ENCODE measurements around the gene ARL15.

- TF ChIP-seq POLR2A (IDR thresholded peaks at IDR 0.05) (no peak), CTCF (IDR thresholded peaks at IDR 0.05) (no peak)
Measured at GRCh38 chr5:54326662-54327270, 16.4 kb upstream of the ARL15 start.
